Rectal smooth muscle tissue (tissue), 1 donor: ENCODE results near the gene SYTL3.

ENCODE experiments used
- H3K27ac ChIP-seq: one replicate; pipeline ENCODE4 v1.7.0; 2013; ENCODE audit warnings: low read depth, low read length, inconsistent platforms
- H3K27me3 ChIP-seq: one replicate; pipeline ENCODE4 v1.7.0; 2013; ENCODE audit warnings: low read length; ENCODE audit not compliant: control insufficient read depth, insufficient read depth
- H3K36me3 ChIP-seq: one replicate; pipeline ENCODE4 v1.7.0; 2013; ENCODE audit warnings: low read length; ENCODE audit not compliant: control insufficient read depth, insufficient read depth
- H3K4me1 ChIP-seq: one replicate; pipeline ENCODE4 v1.7.0; 2013; ENCODE audit warnings: low read length; ENCODE audit not compliant: control insufficient read depth, insufficient read depth
- H3K4me3 ChIP-seq: one replicate; pipeline ENCODE4 v1.7.0; 2013; ENCODE audit warnings: low read length
- H3K9ac ChIP-seq: one replicate; pipeline ENCODE4 v1.7.0; 2013; ENCODE audit warnings: low read length

Gene SYTL3

GRCh38 chr6:158717341-158718330 lies 67.8 kb downstream of the SYTL3 start:
- Histone ChIP-seq H3K27me3 (no peaks in the 10 kb centered on the region), H3K27ac (no peak overlapping the region), H3K4me1 (no peaks in the 10 kb centered on the region), H3K9ac (no peak overlapping the region), H3K36me3 (no peaks in the 10 kb centered on the region), H3K4me3 (no peak overlapping the region)

- Histone ChIP-seq H3K27ac (no peak overlapping the region), H3K4me3 (no peak overlapping the region), H3K4me1 (no peaks in the 10 kb centered on the region), H3K36me3 (no peaks in the 10 kb centered on the region), H3K27me3 (no peaks in the 10 kb centered on the region), H3K9ac (no peak overlapping the region)
Measured at GRCh38 chr6:158718461-158719046, 68.7 kb downstream of the SYTL3 start.

- no peaks in the 10 kb centered on the region for H3K4me1 ChIP-seq
- H3K36me3 ChIP-seq: no peaks in the 10 kb centered on the region
- H3K27ac ChIP-seq: no peak overlapping the region
- no peak overlapping the region for H3K9ac ChIP-seq
- H3K4me3 ChIP-seq: no peak overlapping the region
- no peaks in the 10 kb centered on the region for H3K27me3 ChIP-seq
Measured at GRCh38 chr6:158722176-158722729, 72.4 kb downstream of the SYTL3 start.

- Histone ChIP-seq H3K27ac (no peak overlapping the region), H3K27me3 (no peaks in the 10 kb centered on the region), H3K4me1 (no peaks in the 10 kb centered on the region), H3K4me3 (no peak overlapping the region), H3K9ac (no peak overlapping the region), H3K36me3 (no peaks in the 10 kb centered on the region)
Measured at GRCh38 chr6:158725704-158726103, 75.8 kb downstream of the SYTL3 start.

- Histone ChIP-seq H3K4me3 (no peak overlapping the region), H3K9ac (no peak overlapping the region), H3K27ac (no peak overlapping the region), H3K4me1 (no peaks in the 10 kb centered on the region), H3K27me3 (no peaks in the 10 kb centered on the region), H3K36me3 (no peaks in the 10 kb centered on the region)
Measured at GRCh38 chr6:158729906-158730540, 80.2 kb downstream of the SYTL3 start.

GRCh38 chr6:158730541-158730907 lies 80.7 kb downstream of the SYTL3 start:
- Histone ChIP-seq H3K27me3 (no peaks in the 10 kb centered on the region), H3K4me3 (no peak overlapping the region), H3K36me3 (no peaks in the 10 kb centered on the region), H3K9ac (no peak overlapping the region), H3K4me1 (no peaks in the 10 kb centered on the region), H3K27ac (no peak overlapping the region)

- Histone ChIP-seq H3K4me1 (no peaks in the 10 kb centered on the region), H3K9ac (no peak overlapping the region), H3K4me3 (no peak overlapping the region), H3K27me3 (no peaks in the 10 kb centered on the region), H3K27ac (no peak overlapping the region), H3K36me3 (no peaks in the 10 kb centered on the region)
Measured at GRCh38 chr6:158735009-158735408, 85.2 kb downstream of the SYTL3 start.

- Histone ChIP-seq H3K4me3 (no peak overlapping the region), H3K27me3 (no peaks in the 10 kb centered on the region), H3K27ac (no peak overlapping the region), H3K9ac (no peak overlapping the region), H3K36me3 (no peaks in the 10 kb centered on the region), H3K4me1 (no peaks in the 10 kb centered on the region)
Measured at GRCh38 chr6:158737082-158737709, 87.3 kb downstream of the SYTL3 start.

GRCh38 chr6:158737710-158738615 lies 88.1 kb downstream of the SYTL3 start:
- H3K27ac ChIP-seq: no peak overlapping the region
- no peak overlapping the region for H3K9ac ChIP-seq
- no peaks in the 10 kb centered on the region for H3K4me1 ChIP-seq
- H3K4me3 ChIP-seq: no peak overlapping the region
- H3K27me3 ChIP-seq: no peaks in the 10 kb centered on the region
- no peaks in the 10 kb centered on the region for H3K36me3 ChIP-seq

GRCh38 chr6:158739673-158740072 lies 89.8 kb downstream of the SYTL3 start:
- no peaks in the 10 kb centered on the region for H3K36me3 ChIP-seq

GRCh38 chr6:158743033-158743651 lies 93.3 kb downstream of the SYTL3 start:
- Histone ChIP-seq H3K36me3 (no peaks in the 10 kb centered on the region), H3K4me1 (no peaks in the 10 kb centered on the region), H3K9ac (no peak overlapping the region), H3K27me3 (no peaks in the 10 kb centered on the region), H3K27ac (no peak overlapping the region), H3K4me3 (no peak overlapping the region)

More at GRCh38 chr6:158739673-158740072, 89.8 kb downstream of the SYTL3 start:
- Histone ChIP-seq H3K9ac (no peak overlapping the region), H3K27me3 (no peaks in the 10 kb centered on the region), H3K4me3 (no peak overlapping the region), H3K4me1 (no peaks in the 10 kb centered on the region), H3K27ac (no peak overlapping the region)
